Stimulated activated CD8-positive, alpha-beta memory T cell treated with anti-CD3 and anti-CD28 coated beads, Interleukin-12 subunit alpha, Interleukin-12 subunit beta, amount 100 ng/mL, for 24 hours (primary cell): Measurements from ENCODE around the gene MROH7.

Experiments
- DNase-seq: peaks from one replicate; pipeline ENCODE4 v3.0.0-alpha.2; 2020; ENCODE audit errors: extremely low read depth

Gene MROH7

GRCh38 chr1:54741531-54741930, 99.9 kb downstream of the MROH7 start:
- DNase-seq, result no peak

- no peak for DNase-seq
These were observed 100.7 kb downstream of the MROH7 start for GRCh38 chr1:54742282-54742681.

GRCh38 chr1:54743416-54744226, 102.0 kb downstream of the MROH7 start:
- no peak for DNase-seq

GRCh38 chr1:54744696-54745095, 103.1 kb downstream of the MROH7 start:
- DNase-seq, result no peak

GRCh38 chr1:54745274-54745673, 103.7 kb downstream of the MROH7 start:
- DNase-seq, result no peak

GRCh38 chr1:54745864-54746263, 104.3 kb downstream of the MROH7 start:
- no peak for DNase-seq

GRCh38 chr1:54748094-54748835, 106.7 kb downstream of the MROH7 start:
- no peak for DNase-seq

GRCh38 chr1:54750596-54750995, 109.0 kb downstream of the MROH7 start:
- DNase-seq, result no peak

GRCh38 chr1:54751426-54751825, 109.8 kb downstream of the MROH7 start:
- no peak for DNase-seq

GRCh38 chr1:54754045-54754444, 112.5 kb downstream of the MROH7 start:
- DNase-seq, result no peak

- DNase-seq, result no peak
These were observed 113.1 kb downstream of the MROH7 start for GRCh38 chr1:54754486-54755285.

- no peak for DNase-seq
These were observed 116.2 kb downstream of the MROH7 start for GRCh38 chr1:54757833-54758232.

- no peak for DNase-seq
These were observed 117.2 kb downstream of the MROH7 start for GRCh38 chr1:54758678-54759348.
